Urinary bladder (tissue), 4 donors: ENCODE measurements around the gene CASP7. TPM values are rescaled to one million over a fixed set of nuclear protein-coding genes. Genes with fewer than 3 reads are reported as not detected.

Experiments
- DNase-seq: peaks from one replicate; pipeline ENCODE4 v3.0.0-alpha.2; 2015; ENCODE audit errors: extremely low spot score
- H3K27ac ChIP-seq: one replicate; pipeline ENCODE4 v1.5.1; 2013; ENCODE audit warnings: low read depth, mild to moderate bottlenecking, moderate library complexity
- H3K36me3 ChIP-seq: one replicate; pipeline ENCODE4 v1.6.1; 2013; ENCODE audit warnings: mild to moderate bottlenecking, moderate library complexity; ENCODE audit not compliant: insufficient read depth
- H3K4me1 ChIP-seq: one replicate; pipeline ENCODE4 v1.6.1; 2013; ENCODE audit warnings: mild to moderate bottlenecking, moderate library complexity; ENCODE audit not compliant: insufficient read depth
- H3K4me3 ChIP-seq: one replicate; pipeline ENCODE4 v1.5.1; 2013; ENCODE audit warnings: low read depth, low read length
- WGBS: extraction: QIAGEN DNeasy Blood & Tissue Kit; methylation state at CpG from one replicate; pipeline ENCODE4 v1.1.7; 2013; 5-methylcytosine and 5-hydroxymethylcytosine counted together
- polyA plus RNA-seq: library from polyadenylated mRNA; stranded (reverse); fragments of 200-250 nt; gene quantifications from one replicate; pipeline ENCODE4 v1.2.3, GENCODE V29; 2013
- total RNA-seq: library from RNA; depleted of rRNA; stranded (reverse); fragments of >200 nt; gene quantifications from one replicate; pipeline ENCODE4 v1.2.3, GENCODE V29; 2014
- donor health status: healthy with polysubstance abuse.
- donor health status: healthy.

Gene CASP7
- total and polyA plus RNA-seq, 2 donors = 21.5 to 38.4 TPM

GRCh38 chr10:113711142-113711541 is 31.4 kb downstream of the CASP7 start:
- H3K27ac ChIP-seq = no peak overlapping the region
- WGBS = 59% methylated on average over 2 of the region's 2 CpGs
- no peak for DNase-seq
- H3K4me3 ChIP-seq = no peak overlapping the region
- no peaks in the 10 kb centered on the region for H3K4me1 ChIP-seq
- H3K36me3 ChIP-seq = no peaks in the 10 kb centered on the region

DNA sequence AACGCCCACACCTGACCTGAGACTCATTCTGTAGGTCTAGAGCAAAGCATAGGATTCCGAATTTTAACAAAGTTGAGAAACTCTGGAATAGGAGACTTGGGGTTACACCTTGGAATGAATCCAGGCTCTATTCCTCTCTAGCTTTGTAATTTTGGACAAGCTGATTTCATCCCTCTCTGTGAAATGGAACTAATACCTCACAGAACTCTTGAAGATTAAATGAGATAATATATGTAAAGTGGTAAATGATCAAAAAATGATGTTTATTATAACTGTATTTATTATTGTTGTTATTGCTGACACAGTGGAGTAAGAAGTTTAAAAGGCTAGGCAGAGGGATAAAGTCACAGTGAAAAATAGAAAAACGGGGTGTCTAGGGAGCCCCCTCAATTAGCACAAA is 32.3 kb downstream of the CASP7 start:
- H3K4me3 ChIP-seq = no peak overlapping the region
- no peaks in the 10 kb centered on the region for H3K36me3 ChIP-seq
- H3K4me1 ChIP-seq = no peaks in the 10 kb centered on the region
- 95% methylated on average over 3 of the region's 3 CpGs for WGBS
- H3K27ac ChIP-seq = no peak overlapping the region
- DNase-seq = no peak

- Histone ChIP-seq H3K27ac (no peak overlapping the region), H3K4me1 (no peaks in the 10 kb centered on the region), H3K36me3 (no peaks in the 10 kb centered on the region), H3K4me3 (no peak overlapping the region)
- WGBS = 85% methylated on average over 8 of the region's 8 CpGs
- no peak for DNase-seq
Measured at GRCh38 chr10:113712755-113713639, 33.3 kb downstream of the CASP7 start.

GRCh38 chr10:113713640-113713982 is 33.9 kb downstream of the CASP7 start:
- Histone ChIP-seq H3K4me1 (no peaks in the 10 kb centered on the region), H3K4me3 (no peak overlapping the region), H3K27ac (no peak overlapping the region), H3K36me3 (no peaks in the 10 kb centered on the region)
- WGBS = 82% methylated on average over 2 of the region's 2 CpGs
- DNase-seq = no peak

- 68% methylated on average over 2 of the region's 2 CpGs for WGBS
- Histone ChIP-seq H3K4me3 (no peak overlapping the region), H3K36me3 (peaks cover 1% of the 10 kb centered on the region), H3K4me1 (no peaks in the 10 kb centered on the region), H3K27ac (no peak overlapping the region)
- no peak for DNase-seq
Measured at GRCh38 chr10:113716109-113716910, 36.6 kb downstream of the CASP7 start.

DNA sequence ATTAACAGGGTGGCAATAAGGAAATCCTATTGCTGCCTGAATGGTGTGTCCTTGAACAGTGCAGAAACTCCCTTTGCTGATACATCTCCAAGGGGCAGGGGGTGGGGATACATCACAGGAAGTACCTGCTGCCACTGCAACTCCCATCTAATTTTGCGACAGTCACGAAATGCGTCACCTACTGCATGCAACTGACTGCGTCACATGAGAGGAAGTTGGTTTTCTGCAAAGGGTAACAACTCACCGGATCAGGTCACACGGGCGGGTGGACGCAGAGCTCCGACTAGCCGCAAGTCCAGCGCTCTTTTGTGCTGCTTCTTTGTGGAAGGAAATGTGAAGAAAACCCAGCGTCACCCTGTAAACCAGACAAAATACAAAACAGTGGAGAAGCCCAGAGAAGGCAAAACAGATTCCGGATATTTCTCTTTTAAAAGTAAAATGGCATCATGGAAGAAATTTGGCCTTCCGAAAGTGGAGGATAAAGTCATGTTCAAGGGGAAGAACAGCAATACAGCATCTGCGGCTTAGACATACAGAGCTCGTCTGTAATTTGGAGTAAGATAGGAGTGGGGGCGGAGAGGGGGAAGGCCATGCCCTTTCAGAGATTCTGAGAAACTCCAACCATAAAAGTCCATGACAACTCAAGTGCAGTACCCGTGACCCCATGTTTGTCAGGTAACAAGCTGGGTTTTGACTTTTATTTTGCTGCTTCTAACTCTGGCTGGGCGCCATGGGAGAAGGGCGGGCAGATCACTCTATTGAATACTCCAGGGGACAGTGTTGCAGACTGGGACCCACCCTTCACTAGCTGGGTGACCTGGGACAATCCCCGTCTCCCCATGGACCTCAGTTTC is 39.5 kb downstream of the CASP7 start:
- DNase-seq = no peak
- WGBS = 96% methylated on average over 21 of the region's 21 CpGs
- Histone ChIP-seq H3K36me3 (peaks cover 1% of the 10 kb centered on the region), H3K4me3 (no peak overlapping the region), H3K4me1 (no peaks in the 10 kb centered on the region), H3K27ac (no peak overlapping the region)

DNA sequence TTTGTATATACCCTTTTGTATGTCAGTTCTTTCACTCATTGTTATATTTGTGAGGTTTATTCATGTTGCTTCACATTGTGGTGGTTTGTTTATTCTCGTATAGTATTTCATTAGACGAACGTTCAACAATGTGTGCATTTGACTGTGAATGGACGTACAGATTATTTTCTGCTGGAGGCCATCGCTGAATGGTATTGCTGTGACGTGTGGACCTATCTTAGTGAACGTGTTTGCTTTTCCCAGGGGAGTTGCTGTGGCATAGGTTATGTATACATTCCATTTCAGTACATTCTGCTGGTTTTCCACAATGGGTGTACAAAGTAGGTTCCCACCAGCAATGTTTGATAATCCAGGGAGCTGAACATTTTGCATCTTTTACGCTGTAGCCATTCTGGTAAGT is 40.7 kb downstream of the CASP7 start:
- H3K4me1 ChIP-seq = no peaks in the 10 kb centered on the region
- no peak overlapping the region for H3K27ac ChIP-seq
- DNase-seq = no peak
- 85% methylated on average over 8 of the region's 8 CpGs for whole genome bisulfite sequencing
- no peak overlapping the region for H3K4me3 ChIP-seq
- H3K36me3 ChIP-seq = peaks cover 1% of the 10 kb centered on the region

- Histone ChIP-seq H3K4me3 (no peak overlapping the region), H3K27ac (no peak overlapping the region), H3K36me3 (peaks cover 2% of the 10 kb centered on the region), H3K4me1 (no peaks in the 10 kb centered on the region)
- DNase-seq = no peak
- 79% methylated on average over 9 of the region's 9 CpGs for WGBS
Measured at GRCh38 chr10:113732160-113732881, 52.6 kb downstream of the CASP7 start.

DNA sequence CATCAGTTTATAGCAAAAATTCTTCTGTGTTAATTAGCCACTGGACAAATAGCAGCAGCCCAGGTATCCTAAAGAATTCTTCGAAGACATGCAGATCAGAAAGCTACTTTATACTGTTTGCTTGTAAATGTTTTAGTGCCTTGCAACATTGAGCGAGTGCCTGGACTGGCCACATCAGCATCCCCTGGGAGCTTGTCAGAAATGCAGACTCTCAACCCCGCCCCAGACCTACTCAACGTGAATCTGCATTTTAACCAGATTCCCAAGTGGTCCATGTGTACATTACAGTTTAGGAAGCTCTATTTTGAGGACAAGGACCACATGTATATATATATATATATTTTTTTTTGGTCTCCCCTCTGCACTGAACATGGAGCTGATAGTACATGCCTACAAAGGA is 53.3 kb downstream of the CASP7 start:
- DNase-seq = no peak
- peaks cover 2% of the 10 kb centered on the region for H3K36me3 ChIP-seq
- WGBS = 64% methylated on average over 4 of the region's 4 CpGs
- no peak overlapping the region for H3K27ac ChIP-seq
- H3K4me1 ChIP-seq = no peaks in the 10 kb centered on the region
- no peak overlapping the region for H3K4me3 ChIP-seq

DNA sequence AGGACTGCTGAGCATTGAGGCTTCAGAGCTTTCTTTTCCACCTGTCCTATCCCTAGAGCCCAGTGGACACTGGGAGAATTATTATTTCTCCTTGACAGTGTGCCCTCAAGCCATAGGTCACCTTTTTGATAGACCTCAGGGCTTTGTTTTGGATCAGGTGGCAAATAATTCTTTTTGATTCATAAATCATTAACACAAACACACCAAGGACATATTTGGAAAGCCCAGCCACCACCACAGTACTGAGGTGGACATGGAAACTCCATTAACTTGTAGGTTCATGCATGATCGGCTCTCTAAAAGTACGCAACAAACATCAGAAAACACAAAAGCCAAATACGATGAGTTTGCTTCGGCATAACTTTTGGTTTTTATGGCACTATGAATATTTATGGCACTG is 53.9 kb downstream of the CASP7 start:
- no peaks in the 10 kb centered on the region for H3K4me1 ChIP-seq
- DNase-seq = no peak
- H3K36me3 ChIP-seq = peaks cover 1% of the 10 kb centered on the region
- 96% methylated on average over 4 of the region's 4 CpGs for WGBS
- H3K27ac ChIP-seq = no peak overlapping the region
- H3K4me3 ChIP-seq = no peak overlapping the region

DNA sequence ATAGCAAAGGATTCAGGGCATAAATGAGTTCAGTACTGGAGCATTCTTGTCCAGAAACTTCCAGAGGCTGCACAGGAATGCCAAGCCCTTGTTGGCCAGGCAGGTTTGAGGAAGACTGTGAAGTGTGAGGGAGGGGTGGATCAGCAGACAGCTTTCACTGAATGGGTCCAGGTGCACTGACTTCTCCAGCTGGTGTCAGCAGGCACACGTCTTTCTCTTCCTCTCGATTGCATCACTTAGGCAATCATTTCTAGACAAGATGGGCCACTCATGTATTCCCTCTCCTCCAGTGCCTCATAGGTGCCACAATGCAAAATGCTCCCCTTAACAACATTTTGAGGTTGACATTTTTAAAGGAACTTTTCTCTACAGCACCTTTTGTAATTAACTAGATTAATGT is 56.2 kb downstream of the CASP7 start:
- Histone ChIP-seq H3K4me1 (no peaks in the 10 kb centered on the region), H3K36me3 (no peaks in the 10 kb centered on the region), H3K4me3 (no peak overlapping the region), H3K27ac (no peak overlapping the region)
- WGBS = 29% methylated on average over 2 of the region's 2 CpGs
- DNase-seq = no peak

DNA sequence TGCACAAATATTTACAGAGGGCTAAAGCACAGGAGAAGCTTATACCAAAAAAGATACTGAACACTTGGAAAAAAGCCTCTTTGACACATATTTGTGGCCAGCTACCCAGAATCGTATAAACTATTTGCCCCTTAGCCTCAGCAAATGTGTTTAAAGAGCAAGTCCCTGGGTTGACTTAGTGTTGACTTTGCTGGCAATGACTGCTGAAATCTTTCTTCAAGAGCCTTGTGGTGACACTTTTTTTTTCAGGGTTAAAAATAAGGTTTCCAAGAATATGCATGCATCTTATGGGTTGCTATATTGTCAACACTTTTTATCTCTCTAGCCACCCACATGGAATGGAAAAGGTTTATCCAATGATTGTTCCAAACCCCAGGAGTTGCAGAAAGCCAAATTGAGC is 56.9 kb downstream of the CASP7 start:
- Histone ChIP-seq H3K36me3 (no peaks in the 10 kb centered on the region), H3K4me1 (no peaks in the 10 kb centered on the region), H3K27ac (no peak overlapping the region), H3K4me3 (no peak overlapping the region)
- 14% methylated on average over 1 of the region's 1 CpG for WGBS
- no peak for DNase-seq

- DNase-seq = no peak
- WGBS = 75% methylated on average over 4 of the region's 4 CpGs
- no peaks in the 10 kb centered on the region for H3K4me1 ChIP-seq
- no peak overlapping the region for H3K4me3 ChIP-seq
- H3K36me3 ChIP-seq = no peaks in the 10 kb centered on the region
- no peak overlapping the region for H3K27ac ChIP-seq
Measured at GRCh38 chr10:113739031-113739430, 59.3 kb downstream of the CASP7 start.
